HG03095 (cell line): Measurements from ENCODE around the gene CARD6.
"Not testable (repeated sequence)": the region's sequence is repeated elsewhere in the genome, so short reads cannot be mapped to it uniquely, and the experiment has no call there.

ENCODE experiments used
- ATAC-seq: cut with Tn5 transposase; IDR thresholded peaks from one replicate; pipeline ENCODE4 v1.9.1; 2021; ENCODE audit warnings: moderate library complexity; ENCODE audit not compliant: unreplicated experiment

CARD6 gene

GRCh38 chr5:40828690-40829661, 12.2 kb upstream of the CARD6 start:
- ATAC-seq: no peak

DNA sequence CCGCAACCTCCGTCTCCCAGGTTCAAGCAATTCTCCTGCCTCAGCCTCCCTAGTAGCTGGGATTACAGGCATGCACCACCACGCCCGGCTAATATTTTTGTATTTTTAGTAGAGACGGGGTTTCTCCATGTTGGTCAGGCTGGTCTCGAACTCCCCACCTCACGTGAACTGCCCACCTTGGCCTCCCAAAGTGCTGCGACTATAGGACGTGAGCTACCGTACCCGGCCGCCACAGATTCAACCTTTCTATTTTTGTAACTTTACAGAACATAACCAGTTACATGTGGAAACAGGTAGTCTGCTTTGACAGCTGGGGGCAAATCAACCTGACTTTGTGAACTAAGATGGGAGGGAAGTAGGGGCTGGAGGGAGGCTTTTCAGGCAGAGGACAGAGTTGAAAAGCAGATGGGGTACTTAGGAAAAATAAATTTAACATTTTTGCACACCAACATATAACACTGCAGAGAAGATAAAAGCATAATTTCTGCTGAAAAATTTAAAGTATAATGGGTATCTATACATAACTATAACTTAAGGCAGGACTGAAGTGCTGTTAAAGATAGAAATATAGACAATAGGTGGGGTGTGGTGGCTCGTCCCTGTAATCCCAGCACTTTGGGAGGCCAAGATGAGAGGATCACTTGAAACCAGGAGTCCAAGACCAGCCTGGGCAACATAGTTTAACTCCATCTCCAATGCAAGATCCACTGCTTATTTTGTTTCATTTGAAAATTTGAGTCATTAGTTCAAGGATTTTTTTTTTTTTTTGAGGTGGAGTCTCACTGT, 11.2 kb upstream of the CARD6 start:
- no peak for ATAC-seq

- no peak for ATAC-seq
These were observed 9.6 kb upstream of the CARD6 start for GRCh38 chr5:40831346-40832210.

- no peak for ATAC-seq
These were observed 8.8 kb upstream of the CARD6 start for GRCh38 chr5:40832345-40832744.

DNA sequence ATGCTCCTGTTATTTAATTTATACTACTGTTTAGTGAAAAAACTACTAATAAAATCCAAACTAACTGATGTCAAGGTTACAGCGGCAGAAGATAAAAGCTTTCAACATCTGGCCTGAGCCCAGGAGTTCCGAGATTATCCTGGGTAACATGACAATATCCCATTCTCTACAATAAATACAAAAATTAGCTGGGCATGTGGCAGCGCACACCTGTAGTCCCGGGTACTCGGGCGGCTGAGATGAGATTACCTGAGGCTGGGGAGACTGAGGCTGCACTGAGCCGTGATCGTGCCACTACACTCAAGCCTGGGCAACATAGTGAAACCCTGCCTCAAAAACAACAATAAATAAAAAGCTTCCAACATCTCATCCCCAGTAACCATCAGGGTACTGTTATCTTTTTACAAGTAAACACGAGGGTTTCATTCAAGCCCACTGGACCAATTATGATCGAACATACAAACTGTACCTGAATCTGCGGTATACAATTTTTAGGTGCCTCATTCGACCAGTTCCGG, 7.4 kb upstream of the CARD6 start:
- ATAC-seq: no peak

- ATAC-seq: no peak
These were observed 6.7 kb upstream of the CARD6 start for GRCh38 chr5:40834391-40834848.

- peak; percentile 99 for ATAC-seq
These were observed 6.0 kb upstream of the CARD6 start, which contains the start of gene RPL37 for GRCh38 chr5:40834849-40835787. Gene RPL37 (minus strand): TSS chr5:40835222. CDS start chr5:40835185, 37 bp downstream.

- ATAC-seq: no peak
These were observed 3.1 kb upstream of the CARD6 start for GRCh38 chr5:40838086-40838485.

- ATAC-seq: no peak
These were observed 1.2 kb downstream of the CARD6 start for GRCh38 chr5:40842351-40842750.

DNA sequence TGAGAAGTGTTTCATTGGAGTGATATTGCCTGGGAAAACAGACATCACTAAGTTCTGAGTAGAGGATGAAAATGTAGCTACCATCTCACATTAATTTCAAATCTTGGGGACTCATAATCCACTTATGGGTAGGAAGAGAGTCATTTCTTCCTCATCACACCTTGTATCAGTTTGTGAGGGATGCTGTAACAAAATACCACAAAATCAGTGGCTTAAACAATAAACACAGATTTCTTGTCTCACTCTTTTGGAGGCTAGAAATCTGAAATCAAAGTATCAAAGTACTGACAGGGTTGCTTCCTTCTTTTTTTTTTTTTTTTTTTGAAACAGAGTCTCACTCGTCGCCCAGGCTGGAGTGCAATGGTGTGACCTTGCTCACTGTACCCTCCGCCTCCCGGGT, 3.4 kb downstream of the CARD6 start:
- ATAC-seq: no peak

DNA sequence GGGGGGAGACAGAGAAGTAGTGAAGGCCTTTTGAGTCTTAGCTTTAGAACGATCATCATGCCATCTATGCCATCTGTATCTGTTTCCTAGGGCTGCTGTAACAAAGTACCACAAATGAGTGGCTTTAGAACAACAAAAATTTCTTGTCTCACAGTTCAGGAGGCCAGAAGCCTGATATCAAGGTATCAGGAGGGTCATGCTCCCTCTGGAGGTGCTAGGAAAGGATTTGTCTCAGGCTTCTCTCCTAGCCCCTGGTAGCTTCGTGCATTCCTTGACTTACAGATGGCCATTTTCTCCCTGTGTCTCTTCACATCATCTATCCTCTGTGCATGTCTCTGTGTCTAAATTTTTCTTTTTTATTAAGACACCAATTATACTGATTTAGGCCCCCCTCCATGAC, 5.2 kb downstream of the CARD6 start:
- ATAC-seq: no peak

GRCh38 chr5:40847525-40847924, 6.4 kb downstream of the CARD6 start:
- ATAC-seq: no peak

DNA sequence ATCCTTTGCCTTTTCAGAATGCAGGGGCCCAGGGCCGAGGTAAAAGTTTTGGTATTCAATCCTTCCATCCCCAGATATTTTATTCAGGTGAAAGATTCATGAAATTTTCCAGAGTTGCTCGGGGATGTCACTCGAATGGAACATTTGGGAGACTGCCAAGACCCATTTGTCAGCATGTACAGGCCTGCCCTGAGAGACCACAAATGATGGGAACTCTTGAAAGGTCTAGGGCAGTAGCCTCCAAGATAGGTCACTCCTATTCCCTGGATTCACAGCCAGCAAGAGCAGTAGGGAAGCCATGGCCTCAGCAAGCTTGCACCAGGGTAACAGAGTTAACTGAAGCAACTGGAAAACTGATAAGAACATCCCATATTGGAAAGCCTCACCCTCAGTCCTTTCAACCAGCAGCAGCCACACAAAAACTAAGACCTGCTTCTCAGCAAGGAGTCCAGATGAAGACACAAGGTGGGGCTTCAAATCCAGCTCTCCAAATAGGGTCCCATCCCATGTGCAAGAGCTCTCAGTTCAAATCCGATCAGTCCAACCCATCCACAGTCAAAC, 12.5 kb downstream of the CARD6 start:
- no peak for ATAC-seq

DNA sequence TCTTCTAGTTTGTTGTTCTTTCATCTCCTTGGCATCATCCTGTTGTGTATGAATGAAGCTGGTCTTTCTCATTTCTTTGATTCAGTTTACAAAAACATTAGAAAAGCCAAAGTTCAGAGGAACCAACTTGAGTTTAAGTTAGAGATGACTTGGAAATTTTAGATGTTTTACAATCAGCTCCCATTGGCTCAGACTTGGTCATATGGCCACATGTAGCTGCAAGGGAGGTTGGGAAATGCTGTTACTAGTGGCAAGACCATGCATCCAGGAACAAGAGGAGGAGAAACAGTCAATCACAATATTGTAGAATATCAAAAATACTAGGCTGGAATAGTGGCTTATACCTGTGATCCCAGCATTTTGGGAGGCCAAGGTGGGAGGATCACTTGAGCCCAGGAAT, 19.5 kb downstream of the CARD6 start:
- ATAC-seq: no peak

DNA sequence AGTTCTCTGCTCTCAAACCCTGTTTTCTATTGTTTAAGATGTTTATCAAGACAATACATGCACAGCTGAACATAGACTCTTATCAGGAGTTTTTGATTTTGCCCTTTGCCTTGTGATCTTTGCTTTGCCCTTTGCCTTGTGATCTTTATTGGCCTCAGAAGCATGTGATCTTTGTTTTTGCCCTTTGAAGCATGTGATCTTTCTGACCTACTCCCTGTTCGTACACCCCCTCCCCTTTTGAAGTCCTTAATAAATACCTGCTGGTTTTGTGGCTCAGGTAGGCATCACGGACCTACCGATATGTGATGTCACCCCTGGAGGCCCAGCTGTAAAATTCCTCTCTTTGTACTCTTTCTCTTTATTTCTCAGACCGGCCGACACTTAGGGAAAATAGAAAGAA, 23.8 kb downstream of the CARD6 start:
- not testable (repeated sequence) for ATAC-seq

DNA sequence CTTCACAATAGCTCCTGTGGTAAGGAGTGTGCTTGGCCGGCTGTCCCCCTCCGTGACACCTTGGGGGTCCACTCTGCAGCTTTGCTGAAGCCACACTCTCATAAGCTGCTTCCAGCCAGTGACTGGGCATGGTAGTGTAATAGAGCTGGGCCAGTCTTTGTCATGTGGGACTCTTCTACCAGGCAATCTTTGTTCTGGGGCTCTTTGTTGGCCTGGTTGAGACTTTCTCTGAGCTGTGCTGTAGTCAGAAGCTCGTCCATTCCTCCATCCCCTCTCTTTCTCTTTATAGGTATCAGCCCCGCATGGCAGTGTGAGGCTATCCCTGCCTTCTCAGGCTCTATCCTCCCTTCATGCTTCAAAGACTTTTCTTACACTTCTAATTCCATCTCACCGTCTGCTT, 25.7 kb downstream of the CARD6 start:
- no peak for ATAC-seq

DNA sequence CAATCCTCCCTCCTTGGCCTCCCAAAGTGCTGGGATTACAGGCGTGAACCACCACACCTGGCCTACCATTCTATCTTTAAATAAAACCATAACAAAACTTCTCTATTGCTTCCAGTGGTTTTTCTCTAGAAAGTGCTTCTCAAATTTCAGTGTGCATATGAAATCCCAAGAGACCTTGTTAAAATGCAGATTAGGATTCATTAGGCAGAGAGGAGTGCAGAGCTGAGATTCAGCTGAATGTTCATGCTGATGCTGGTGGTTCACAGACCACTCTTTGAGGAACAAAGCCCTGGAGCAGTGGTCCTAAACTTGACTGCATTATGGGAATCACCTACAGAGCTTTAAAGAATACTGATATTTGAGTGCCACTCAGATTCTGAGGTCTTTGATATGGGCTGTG, 28.2 kb downstream of the CARD6 start:
- ATAC-seq: no peak

GRCh38 chr5:40871177-40871576, 30.0 kb downstream of the CARD6 start:
- ATAC-seq: no peak

- ATAC-seq: not testable (repeated sequence)
These were observed 31.1 kb downstream of the CARD6 start for GRCh38 chr5:40872253-40872652.
